Astrocyte (in vitro differentiated cells and primary cell): ENCODE results near the gene HOXD13. TPM values are rescaled to one million over a fixed set of nuclear protein-coding genes. Genes with fewer than 3 reads are reported as not detected.

ENCODE experiments used
- DNase-seq: peaks from one replicate; pipeline ENCODE4 v3.0.0-alpha.2; 2010; ENCODE audit warnings: low read depth
- FAIRE-seq: peaks from 2 replicates; lab custom pipeline; 2011; peaks lifted over from hg19 to GRCh38; lab: Jason Lieb, UNC
- H2AFZ ChIP-seq: 2 replicates; pipeline ENCODE4 v1.6.0; 2012; ENCODE audit warnings: low read depth, low read length, inconsistent platforms
- H3K27ac ChIP-seq: 2 replicates; pipeline ENCODE4 v1.5.1; 2011; ENCODE audit warnings: low read depth, low read length, inconsistent platforms
- H3K27me3 ChIP-seq: 2 replicates; pipeline ENCODE4 v1.6.0; 2011; ENCODE audit warnings: low read length, inconsistent platforms; ENCODE audit not compliant: insufficient read depth
- H3K36me3 ChIP-seq: 2 replicates; pipeline ENCODE4 v1.5.1; 2011; ENCODE audit warnings: low read length, inconsistent platforms; ENCODE audit not compliant: insufficient read depth
- H3K4me1 ChIP-seq: 2 replicates; pipeline ENCODE4 v1.5.1; 2011; ENCODE audit warnings: low read length, inconsistent platforms; ENCODE audit not compliant: insufficient read depth
- H3K4me2 ChIP-seq: 2 replicates; pipeline ENCODE4 v1.6.0; 2012; ENCODE audit warnings: low read length, inconsistent platforms
- H3K4me3 ChIP-seq: 2 replicates; pipeline ENCODE4 v1.5.1; 2011; ENCODE audit warnings: low read depth, mild to moderate bottlenecking, low read length, inconsistent platforms; ENCODE audit not compliant: insufficient read depth
- H3K79me2 ChIP-seq: 2 replicates; pipeline ENCODE4 v1.6.0; 2012; ENCODE audit warnings: mild to moderate bottlenecking, low read length, inconsistent platforms; ENCODE audit not compliant: insufficient read depth
- H3K9ac ChIP-seq: 2 replicates; pipeline ENCODE4 v1.6.0; 2012; ENCODE audit warnings: mild to moderate bottlenecking, low read length, inconsistent platforms
- H3K9me3 ChIP-seq: 2 replicates; pipeline ENCODE4 v1.5.1; 2012; ENCODE audit warnings: low read depth, mild to moderate bottlenecking, low read length, inconsistent platforms; ENCODE audit not compliant: insufficient read depth
- H4K20me1 ChIP-seq: 2 replicates; pipeline ENCODE4 v1.6.0; 2012; ENCODE audit warnings: low read length, inconsistent platforms; ENCODE audit not compliant: insufficient read depth
- H3K27ac Mint-ChIP-seq: one replicate; pipeline ENCODE4 v1.8.0; 2021; ENCODE audit warnings: mild to moderate bottlenecking, mixed read lengths; ENCODE audit not compliant: unreplicated experiment
- H3K27me3 Mint-ChIP-seq: one replicate; pipeline ENCODE4 v1.8.0; 2021; ENCODE audit warnings: low read depth, mixed read lengths; ENCODE audit not compliant: unreplicated experiment
- H3K36me3 Mint-ChIP-seq: one replicate; pipeline ENCODE4 v1.8.0; 2021; ENCODE audit warnings: low read depth, mixed read lengths; ENCODE audit not compliant: unreplicated experiment
- H3K4me1 Mint-ChIP-seq: one replicate; pipeline ENCODE4 v1.8.0; 2021; ENCODE audit warnings: low read depth, mixed read lengths; ENCODE audit not compliant: unreplicated experiment
- H3K4me3 Mint-ChIP-seq: one replicate; pipeline ENCODE4 v1.8.0; 2021; ENCODE audit warnings: mild to moderate bottlenecking, moderate library complexity, mixed read lengths; ENCODE audit not compliant: unreplicated experiment
- H3K9me3 Mint-ChIP-seq: one replicate; pipeline ENCODE4 v1.8.0; 2021; ENCODE audit warnings: mild to moderate bottlenecking, mixed read lengths; ENCODE audit not compliant: unreplicated experiment
- CTCF ChIP-seq: IDR thresholded peaks from 2 replicates; pipeline ENCODE4 v1.5.1; 2011; ENCODE audit warnings: low read depth, mild to moderate bottlenecking, inconsistent platforms, low read length, moderate library complexity; ENCODE audit not compliant: insufficient read depth
- EZH2 ChIP-seq: IDR thresholded peaks from 2 replicates; pipeline ENCODE4 v1.6.1; 2012; ENCODE audit warnings: mild to moderate bottlenecking, low read length, inconsistent platforms; ENCODE audit not compliant: insufficient read depth
- total RNA-seq: library from RNA; stranded (reverse); gene quantifications from 2 replicates; pipeline ENCODE4 v1.2.1, GENCODE V29; 2021

HOXD13 gene
- total RNA-seq, 1 donor from 2014 or later, result not detected

- H3K36me3 Mint-ChIP-seq, result no peaks in the 10 kb centered on the region
- Histone ChIP-seq H2AFZ (no peak overlapping the region), H3K27me3 (peaks cover 87% of the 10 kb centered on the region), H3K36me3 (no peaks in the 10 kb centered on the region), H3K27ac (no peak overlapping the region), H3K79me2 (no peaks in the 10 kb centered on the region), H3K9me3 (peaks cover 21% of the 10 kb centered on the region), H3K4me1 (no peaks in the 10 kb centered on the region), H3K4me3 (no peak overlapping the region), H3K4me2 (no peak overlapping the region), H4K20me1 (peaks cover 4% of the 10 kb centered on the region), H3K9ac (no peak overlapping the region)
- TF ChIP-seq CTCF (no peak), EZH2 (no peak)
- H3K4me1 Mint-ChIP-seq, result peaks cover 4% of the 10 kb centered on the region
- H3K9me3 Mint-ChIP-seq, result peaks cover 23% of the 10 kb centered on the region
- peaks cover 83% of the 10 kb centered on the region for H3K27me3 Mint-ChIP-seq
- DNase-seq, result no peak
- no peak overlapping the region for H3K4me3 Mint-ChIP-seq
- FAIRE-seq, result no peak
- H3K27ac Mint-ChIP-seq, result peak overlapping the region; percentile 72
Observed at GRCh38 chr2:176105078-176105729, 12.7 kb downstream of the HOXD13 start.

- Histone ChIP-seq H4K20me1 (peaks cover 4% of the 10 kb centered on the region), H3K4me1 (no peaks in the 10 kb centered on the region), H3K79me2 (no peaks in the 10 kb centered on the region), H3K4me2 (no peak overlapping the region), H3K36me3 (no peaks in the 10 kb centered on the region), H3K9ac (no peak overlapping the region), H3K4me3 (no peak overlapping the region), H3K9me3 (peaks cover 15% of the 10 kb centered on the region), H2AFZ (no peak overlapping the region), H3K27ac (no peak overlapping the region), H3K27me3 (peaks cover 87% of the 10 kb centered on the region)
- TF ChIP-seq CTCF, result no peak
- TF ChIP-seq EZH2, result no peak
- H3K4me3 Mint-ChIP-seq, result peak overlapping the region; percentile 34
- H3K27me3 Mint-ChIP-seq, result peaks cover 83% of the 10 kb centered on the region
- peak overlapping the region; percentile 80 for H3K27ac Mint-ChIP-seq
- peaks cover 4% of the 10 kb centered on the region for H3K4me1 Mint-ChIP-seq
- H3K9me3 Mint-ChIP-seq, result peaks cover 19% of the 10 kb centered on the region
- FAIRE-seq (no peak), DNase-seq (no peak)
- H3K36me3 Mint-ChIP-seq, result no peaks in the 10 kb centered on the region
Observed at GRCh38 chr2:176105730-176106580, 13.4 kb downstream of the HOXD13 start.
